GM12872 (cell line): ENCODE results near the gene DMAC2.

Source experiments
- TF ChIP-seq, protein P1 (sequence below): IDR thresholded peaks from 3 replicates; pipeline ENCODE4 v1.5.1; 2011; ENCODE audit warnings: low read depth, mild to moderate bottlenecking, low read length, moderate library complexity; ENCODE audit not compliant: insufficient read depth

The DMAC2 gene

DNA sequence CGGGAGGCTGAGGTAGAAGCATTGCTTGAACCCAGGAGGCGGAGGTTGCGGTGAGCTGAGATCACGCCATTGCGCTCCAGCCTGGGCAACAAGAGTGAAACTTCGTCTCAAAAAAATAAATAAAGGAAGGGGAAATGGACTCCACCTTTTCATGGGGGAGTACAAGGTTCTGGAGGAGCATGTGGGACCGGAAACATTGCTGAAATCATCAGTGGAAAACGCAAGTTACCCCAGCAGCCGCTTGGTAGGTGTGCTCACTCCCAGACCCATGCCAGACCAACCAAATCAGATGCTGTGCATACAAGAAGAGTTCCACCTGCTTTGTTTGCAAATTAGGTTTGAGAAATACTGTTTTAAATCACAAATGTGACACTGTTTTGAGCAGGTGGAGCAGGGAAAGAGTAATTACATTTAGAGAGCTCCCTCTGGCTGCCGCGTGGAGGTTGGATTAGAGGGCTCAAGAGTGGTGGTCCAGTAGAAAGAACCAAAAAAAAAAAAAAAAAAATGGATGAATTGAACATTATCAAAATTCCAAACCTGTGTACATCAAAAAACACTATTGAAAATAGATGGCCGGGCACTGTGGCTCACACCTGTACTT, 8.1 kb upstream of the DMAC2 start:
- TF ChIP-seq, protein P1, sequence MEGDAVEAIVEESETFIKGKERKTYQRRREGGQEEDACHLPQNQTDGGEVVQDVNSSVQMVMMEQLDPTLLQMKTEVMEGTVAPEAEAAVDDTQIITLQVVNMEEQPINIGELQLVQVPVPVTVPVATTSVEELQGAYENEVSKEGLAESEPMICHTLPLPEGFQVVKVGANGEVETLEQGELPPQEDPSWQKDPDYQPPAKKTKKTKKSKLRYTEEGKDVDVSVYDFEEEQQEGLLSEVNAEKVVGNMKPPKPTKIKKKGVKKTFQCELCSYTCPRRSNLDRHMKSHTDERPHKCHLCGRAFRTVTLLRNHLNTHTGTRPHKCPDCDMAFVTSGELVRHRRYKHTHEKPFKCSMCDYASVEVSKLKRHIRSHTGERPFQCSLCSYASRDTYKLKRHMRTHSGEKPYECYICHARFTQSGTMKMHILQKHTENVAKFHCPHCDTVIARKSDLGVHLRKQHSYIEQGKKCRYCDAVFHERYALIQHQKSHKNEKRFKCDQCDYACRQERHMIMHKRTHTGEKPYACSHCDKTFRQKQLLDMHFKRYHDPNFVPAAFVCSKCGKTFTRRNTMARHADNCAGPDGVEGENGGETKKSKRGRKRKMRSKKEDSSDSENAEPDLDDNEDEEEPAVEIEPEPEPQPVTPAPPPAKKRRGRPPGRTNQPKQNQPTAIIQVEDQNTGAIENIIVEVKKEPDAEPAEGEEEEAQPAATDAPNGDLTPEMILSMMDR = no peak

DNA sequence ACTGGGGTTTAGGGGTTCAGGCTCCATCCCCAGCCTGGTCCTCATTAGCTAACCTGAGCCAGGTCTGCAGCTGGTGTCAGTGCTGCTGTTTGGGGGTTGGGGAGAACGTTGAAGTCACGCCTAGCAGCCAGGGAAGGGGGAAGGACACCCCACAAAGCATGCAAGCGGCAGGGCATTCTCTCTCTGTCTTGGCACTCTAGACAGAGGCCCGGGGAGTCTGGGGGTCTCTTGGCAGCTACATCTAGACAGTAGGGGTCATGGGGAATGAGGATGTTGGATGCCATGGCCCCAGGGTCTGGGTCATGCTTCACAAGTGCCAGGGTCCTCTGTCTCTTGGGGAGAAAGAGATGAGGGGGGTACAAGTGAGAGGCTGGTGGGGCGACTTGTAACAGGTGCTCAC, 5.9 kb upstream of the DMAC2 start:
- TF ChIP-seq, protein P1 = no peak

DNA sequence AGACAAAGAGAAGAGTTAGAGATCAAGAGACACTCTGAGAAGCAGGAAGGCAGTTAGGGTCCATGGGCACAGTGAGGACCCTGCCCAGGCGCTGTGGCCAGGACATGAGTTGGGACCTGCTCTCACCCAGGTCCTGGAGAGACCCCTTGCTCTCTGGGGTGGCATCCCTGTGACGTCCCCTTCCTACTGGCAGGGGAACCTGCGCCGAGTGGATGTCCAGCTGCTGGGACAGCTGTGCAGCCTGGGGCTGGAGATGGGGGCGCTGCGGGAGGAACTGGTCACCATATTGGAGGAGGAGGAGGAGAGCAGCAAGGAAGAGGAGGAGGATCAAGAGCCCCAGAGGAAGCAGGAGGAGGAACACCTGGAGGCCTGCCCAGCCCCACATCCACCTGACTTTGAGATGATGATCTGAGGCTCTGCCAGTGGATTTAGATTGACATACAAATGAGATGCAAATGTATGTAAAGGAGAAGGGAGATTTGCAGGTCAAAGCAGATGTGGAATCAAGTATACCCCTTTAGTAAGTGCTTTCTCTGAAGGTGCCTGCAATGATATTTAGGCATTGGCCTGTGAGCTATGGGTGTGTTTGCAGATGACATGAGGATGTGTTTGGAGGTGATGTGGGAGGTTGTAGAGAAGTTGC, 4.2 kb upstream of the DMAC2 start:
- TF ChIP-seq, protein P1 = no peak

DNA sequence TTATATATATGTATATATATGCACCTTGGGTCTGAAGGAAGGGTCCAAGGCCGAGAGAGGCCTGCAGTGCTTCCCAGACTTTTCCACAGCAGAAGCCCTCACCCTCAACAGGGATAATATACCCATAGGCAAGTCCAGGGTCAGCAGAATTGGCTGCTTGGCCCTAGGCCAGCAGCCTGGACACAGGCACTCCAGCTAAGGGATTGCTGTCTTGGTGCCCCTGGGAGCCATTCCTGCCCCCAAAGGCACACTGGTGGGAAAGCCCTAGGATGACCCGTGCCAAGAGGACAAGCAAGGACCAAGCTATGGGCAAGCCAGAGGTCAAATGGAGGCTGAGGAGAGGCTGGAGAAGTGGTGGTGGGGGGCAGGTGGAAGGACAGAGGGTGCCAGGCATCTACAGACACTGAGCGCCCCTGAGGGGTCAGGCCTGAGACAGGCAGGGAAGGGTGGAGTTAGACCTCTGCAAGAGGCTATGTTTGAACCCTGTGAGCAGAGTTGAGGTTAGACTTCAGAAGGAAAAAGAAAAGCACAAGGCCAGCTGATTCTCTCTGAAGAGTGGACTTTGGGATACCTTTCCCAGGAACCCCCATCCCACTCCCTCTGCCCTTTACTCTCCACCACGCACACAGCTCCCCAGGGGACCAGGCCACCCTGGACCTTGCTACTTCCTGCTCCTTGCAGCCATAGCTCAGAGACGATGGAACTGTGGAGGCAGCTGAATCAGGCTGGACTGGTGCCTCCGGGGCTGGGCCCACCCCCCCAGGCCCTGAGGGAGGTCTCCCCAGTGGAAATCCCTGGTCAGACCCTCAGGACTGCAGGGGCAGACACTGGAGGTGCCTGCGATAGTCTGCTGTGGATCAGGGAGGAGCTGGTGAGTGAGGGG, 3.0 kb upstream of the DMAC2 start, which contains the start of gene ERICH4:
TSS of gene ERICH4 (plus strand) at position 684 of the 883 bp plus-strand sequence. CDS start at position 698, 14 bp downstream.
- TF ChIP-seq, protein P1 = no peak

DNA sequence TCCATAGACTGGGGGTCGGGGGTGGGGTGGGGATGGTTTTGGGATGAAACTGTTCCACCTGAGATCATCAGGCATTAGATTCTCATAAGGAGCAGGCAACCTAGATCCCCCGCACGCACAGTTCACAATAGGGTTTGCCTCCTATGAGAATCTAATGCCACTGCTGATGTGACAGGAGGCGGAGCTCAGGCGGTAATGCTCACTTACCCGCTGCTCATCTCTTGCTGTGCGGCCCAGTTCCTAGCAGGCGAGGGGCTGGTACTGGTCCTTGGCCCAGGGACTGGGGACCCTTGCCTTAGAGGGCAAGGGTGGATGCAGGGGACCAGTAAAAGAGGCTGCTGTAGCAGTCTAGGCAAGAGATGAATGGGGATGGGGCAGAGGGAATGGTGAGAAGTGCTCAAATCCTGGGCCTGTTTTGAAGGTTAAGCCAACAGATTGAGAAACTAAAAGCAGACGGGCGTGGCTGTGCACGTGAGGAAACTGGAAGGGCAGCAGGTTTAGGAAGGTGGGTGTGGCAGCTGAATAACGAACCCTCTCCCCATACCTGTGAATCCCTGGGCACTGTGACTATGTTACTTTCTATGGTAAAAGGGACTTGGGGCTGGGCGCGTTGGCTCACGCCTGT, 1.7 kb upstream of the DMAC2 start:
- TF ChIP-seq, protein P1 = no peak

DNA sequence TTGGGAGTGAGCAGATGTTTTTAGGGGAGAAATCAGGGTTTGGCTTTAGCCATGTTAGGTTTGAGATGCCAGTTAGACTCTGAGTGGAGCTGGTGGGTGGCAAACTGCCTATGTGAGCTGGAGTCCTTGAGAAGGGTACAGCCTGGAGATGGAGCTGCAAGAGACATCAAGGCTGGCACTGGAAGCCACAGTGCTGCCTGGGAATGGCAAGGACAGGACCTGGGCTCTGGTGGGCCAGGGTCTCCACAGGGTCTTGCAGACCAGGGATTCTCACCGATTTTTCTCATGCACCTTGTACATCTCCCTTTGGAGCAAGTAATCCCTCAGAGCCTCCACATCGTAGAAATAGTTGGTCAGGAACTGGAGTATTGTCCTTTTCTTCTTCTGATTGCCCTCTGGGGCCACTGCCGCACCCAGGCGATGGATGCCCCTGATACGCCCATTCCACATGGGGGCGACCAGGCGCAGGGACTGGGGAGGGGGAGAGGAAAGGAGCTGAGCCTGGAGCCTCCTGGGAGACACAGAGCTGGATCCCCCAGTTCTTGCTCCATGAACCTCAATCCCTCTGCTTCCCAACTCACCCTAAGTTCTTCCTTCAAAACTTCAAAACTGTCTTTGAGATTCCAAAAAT, 1.7 kb downstream of the DMAC2 start:
- TF ChIP-seq, protein P1 = no peak

DNA sequence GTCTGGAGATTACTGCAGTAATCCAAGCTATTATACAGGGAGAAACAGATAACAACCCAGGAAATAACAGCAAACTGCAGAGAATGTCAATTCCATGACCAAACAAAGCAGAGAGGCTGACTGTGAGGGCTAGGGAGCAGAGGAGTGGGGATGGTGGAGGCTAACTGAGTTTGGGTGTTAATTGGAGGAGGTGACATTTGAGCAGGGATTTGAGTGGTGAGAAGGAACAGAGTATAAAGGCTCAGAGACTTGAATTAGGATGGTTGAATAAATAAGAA, 3.1 kb downstream of the DMAC2 start:
- TF ChIP-seq, protein P1 = no peak
